ENCODE data around the gene NPB.

NPB gene

DNA sequence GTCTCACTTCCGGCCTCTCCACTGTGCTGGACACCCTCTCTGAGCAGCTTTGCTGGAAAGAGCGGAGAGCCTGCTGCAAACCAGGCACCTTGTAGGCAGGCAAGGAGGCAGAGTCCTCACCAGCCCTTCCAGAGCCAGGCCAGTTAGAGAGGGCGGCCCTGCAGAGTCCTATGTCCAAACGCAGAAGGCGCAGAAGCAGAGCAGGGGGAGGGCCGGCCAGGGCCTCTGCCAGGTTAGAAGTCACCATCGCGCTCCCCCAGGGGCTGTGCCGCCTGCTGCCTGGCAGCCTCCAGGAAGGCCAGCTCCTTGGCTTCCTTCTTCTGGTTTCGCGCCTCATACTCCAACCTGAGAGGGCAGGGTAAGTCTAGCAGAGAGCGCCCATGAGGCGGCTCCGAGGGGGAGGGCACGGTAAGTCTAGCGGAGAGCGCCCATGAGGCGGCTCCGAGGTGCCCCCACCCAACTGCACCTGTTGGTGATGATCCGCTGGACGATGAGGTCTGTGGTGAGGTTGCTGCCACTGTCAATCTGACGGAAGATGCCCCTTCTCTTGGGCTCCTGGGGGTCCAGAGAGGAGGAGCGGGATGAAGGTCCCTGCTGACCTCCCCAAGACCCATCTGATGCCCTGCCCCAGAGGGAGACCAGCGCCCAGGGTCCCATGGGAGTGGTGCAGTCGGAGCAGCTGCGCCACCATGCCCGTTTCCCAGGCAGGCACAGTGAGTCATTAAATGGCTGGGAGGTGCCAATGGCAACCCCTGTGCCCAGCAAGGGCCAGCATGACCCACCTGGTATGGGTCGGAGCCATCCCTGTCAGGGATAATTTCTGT lies 2.8 kb downstream of the NPB start:
- POLR2A ChIA-PET: no interaction called here
- CTCF ChIA-PET: no interaction called here
- no peak for DNase-seq (ENCODE audit: extremely low spot score)
- TF ChIP-seq FOXK2 (IDR thresholded peaks at IDR 0.05) (no peak), SP1 (IDR thresholded peaks at IDR 0.05) (no peak)

- POLR2A ChIA-PET: interaction anchor here (0.7 kb wide), 1 partner anchor 13 kb away, joined by 3 read pairs; no protein-coding TSS in a partner anchor
- TF ChIP-seq SUZ12 (IDR thresholded peaks at IDR 0.05) (no peak), FOXA1 (IDR thresholded peaks at IDR 0.05) (no peak), ARNT (IDR thresholded peaks at IDR 0.05) (no peak), NFRKB (IDR thresholded peaks at IDR 0.05) (no peak), HDGF (IDR thresholded peaks at IDR 0.05; ENCODE audit: borderline replicate concordance) (no peak), SP1 (IDR thresholded peaks at IDR 0.05) (no peak), ELF4 (IDR thresholded peaks at IDR 0.05) (no peak), L3MBTL2 (conservative IDR thresholded peaks at IDR 0.05) (no peak), FOXM1 (IDR thresholded peaks at IDR 0.05; ENCODE audit: borderline replicate concordance) (no peak)
- TF ChIP-seq, protein P1, sequence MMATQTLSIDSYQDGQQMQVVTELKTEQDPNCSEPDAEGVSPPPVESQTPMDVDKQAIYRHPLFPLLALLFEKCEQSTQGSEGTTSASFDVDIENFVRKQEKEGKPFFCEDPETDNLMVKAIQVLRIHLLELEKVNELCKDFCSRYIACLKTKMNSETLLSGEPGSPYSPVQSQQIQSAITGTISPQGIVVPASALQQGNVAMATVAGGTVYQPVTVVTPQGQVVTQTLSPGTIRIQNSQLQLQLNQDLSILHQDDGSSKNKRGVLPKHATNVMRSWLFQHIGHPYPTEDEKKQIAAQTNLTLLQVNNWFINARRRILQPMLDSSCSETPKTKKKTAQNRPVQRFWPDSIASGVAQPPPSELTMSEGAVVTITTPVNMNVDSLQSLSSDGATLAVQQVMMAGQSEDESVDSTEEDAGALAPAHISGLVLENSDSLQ (IDR thresholded peaks at IDR 0.05): no peak
Measured at GRCh38 chr17:81905424-81905875, 3.4 kb downstream of the NPB start.

GRCh38 chr17:81905993-81906392 lies 4.0 kb downstream of the NPB start:
- ChIA-PET CTCF (interaction anchor here (0.6 kb wide), 1 partner anchor 21 kb away, joined by 3 read pairs; no protein-coding TSS in a partner anchor), POLR2A (interaction anchor here (0.7 kb wide), 1 partner anchor 14 kb away, joined by 3 read pairs; no protein-coding TSS in a partner anchor)
- no peak for DNase-seq (ENCODE audit: extremely low spot score)
- TF ChIP-seq L3MBTL2 (conservative IDR thresholded peaks at IDR 0.05) (no peak), HDGF (IDR thresholded peaks at IDR 0.05; ENCODE audit: borderline replicate concordance) (no peak), FOXM1 (IDR thresholded peaks at IDR 0.05; ENCODE audit: borderline replicate concordance) (no peak), TARDBP (IDR thresholded peaks at IDR 0.05) (no peak), NFRKB (IDR thresholded peaks at IDR 0.05) (no peak), SUZ12 (IDR thresholded peaks at IDR 0.05) (no peak), CTBP1 (IDR thresholded peaks at IDR 0.05; ENCODE audit: borderline replicate concordance) (no peak), BHLHE40 (IDR thresholded peaks at IDR 0.05; ENCODE audit: borderline replicate concordance) (no peak), ELF4 (IDR thresholded peaks at IDR 0.05) (no peak), SP1 (IDR thresholded peaks at IDR 0.05) (no peak), ARNT (IDR thresholded peaks at IDR 0.05) (no peak), ZNF384 (IDR thresholded peaks at IDR 0.05) (no peak), FOXK2 (IDR thresholded peaks at IDR 0.05) (no peak), FOXA1 (IDR thresholded peaks at IDR 0.05) (no peak), LEF1 (IDR thresholded peaks at IDR 0.05; ENCODE audit: borderline replicate concordance) (no peak)
- TF ChIP-seq, protein P1 (IDR thresholded peaks at IDR 0.05): no peak

More at GRCh38 chr17:81905424-81905875, 3.4 kb downstream of the NPB start:
- DNase-seq (ENCODE audit: extremely low spot score): no peak
- CTCF ChIA-PET: interaction anchor here (0.6 kb wide), 1 partner anchor 21 kb away, joined by 3 read pairs; no protein-coding TSS in a partner anchor

GRCh38 chr17:81906476-81907218 lies 4.6 kb downstream of the NPB start:
- TF ChIP-seq SUZ12 (IDR thresholded peaks at IDR 0.05) (no peak), ARNT (IDR thresholded peaks at IDR 0.05) (no peak), FOXM1 (IDR thresholded peaks at IDR 0.05; ENCODE audit: borderline replicate concordance) (no peak), CTBP1 (IDR thresholded peaks at IDR 0.05; ENCODE audit: borderline replicate concordance) (no peak), FOXA1 (IDR thresholded peaks at IDR 0.05) (no peak), L3MBTL2 (conservative IDR thresholded peaks at IDR 0.05) (no peak), BHLHE40 (IDR thresholded peaks at IDR 0.05; ENCODE audit: borderline replicate concordance) (no peak), LEF1 (IDR thresholded peaks at IDR 0.05; ENCODE audit: borderline replicate concordance) (no peak), ELF4 (IDR thresholded peaks at IDR 0.05) (no peak), SP1 (IDR thresholded peaks at IDR 0.05) (no peak), FOXK2 (IDR thresholded peaks at IDR 0.05) (no peak), NFRKB (IDR thresholded peaks at IDR 0.05) (no peak), TARDBP (IDR thresholded peaks at IDR 0.05) (no peak), HDGF (IDR thresholded peaks at IDR 0.05; ENCODE audit: borderline replicate concordance) (no peak), ZNF384 (IDR thresholded peaks at IDR 0.05) (no peak)
- TF ChIP-seq, protein P1 (IDR thresholded peaks at IDR 0.05): no peak
- DNase-seq (ENCODE audit: extremely low spot score): no peak
- ChIA-PET CTCF (interaction anchor here (0.6 kb wide), 1 partner anchor 89 kb away, joined by 3 read pairs; no protein-coding TSS in a partner anchor), POLR2A (no interaction called here)

DNA sequence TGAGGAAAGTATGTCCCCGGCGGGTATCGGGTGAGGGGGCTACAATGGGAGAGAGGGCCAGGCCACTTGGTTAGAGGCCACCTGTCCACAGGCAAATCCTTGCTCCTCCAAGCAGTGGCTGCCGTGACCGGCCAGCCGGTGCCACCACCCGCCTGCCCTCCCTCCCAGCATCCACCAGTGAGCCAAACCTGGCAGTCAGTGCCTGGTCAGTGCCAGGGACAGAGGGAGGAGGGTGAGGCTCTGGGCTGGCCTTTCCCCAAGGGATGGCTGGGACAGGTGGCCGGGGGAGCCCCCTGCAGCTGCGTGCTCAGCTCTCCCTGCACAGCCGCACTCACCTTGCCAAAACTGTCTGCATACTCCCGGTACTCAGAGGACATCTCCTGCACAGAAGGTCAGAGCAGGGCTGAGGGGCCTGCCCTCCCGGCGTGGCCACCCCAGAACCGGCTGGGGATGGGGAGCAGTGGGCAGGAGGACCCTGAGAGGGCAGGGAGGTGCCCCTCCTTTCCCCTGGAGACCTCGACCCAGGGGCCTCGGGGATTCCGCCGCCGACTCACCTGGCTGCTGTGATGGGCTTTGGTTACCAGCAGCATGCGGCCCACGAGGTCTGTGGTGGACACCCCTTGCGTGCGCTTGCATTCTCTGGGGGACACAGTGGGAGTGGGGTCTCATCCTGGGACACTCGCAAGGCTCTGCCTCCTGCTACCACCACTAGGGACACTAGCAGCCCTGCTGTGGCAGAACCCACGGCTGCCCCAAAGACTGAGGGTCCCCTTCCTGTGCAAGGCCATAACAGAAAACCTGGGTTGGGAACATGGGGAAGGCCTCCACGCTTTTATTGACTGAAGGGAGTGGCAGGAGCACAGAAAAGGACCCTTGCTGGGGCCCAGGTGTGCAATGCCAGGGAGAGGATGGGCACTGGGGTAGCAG lies 5.4 kb downstream of the NPB start:
- ChIA-PET POLR2A (interaction anchor here (1.0 kb wide), 1 partner anchor 38 kb away, joined by 5 read pairs; no protein-coding TSS in a partner anchor), CTCF (interaction anchor here (0.6 to 1.0 kb wide), 2 partner anchors 14 to 89 kb away, joined by 3 read pairs; no protein-coding TSS in a partner anchor)
- no peak for DNase-seq (ENCODE audit: extremely low spot score)
- TF ChIP-seq SUZ12 (IDR thresholded peaks at IDR 0.05) (no peak), L3MBTL2 (conservative IDR thresholded peaks at IDR 0.05) (no peak), FOXA1 (IDR thresholded peaks at IDR 0.05) (no peak), HDGF (IDR thresholded peaks at IDR 0.05; ENCODE audit: borderline replicate concordance) (no peak)
- TF ChIP-seq, protein P1 (IDR thresholded peaks at IDR 0.05): no peak
